Liver (tissue), 3 donors: ENCODE data around the gene C6orf132.

Source experiments
- CTCF ChIP-seq: fragments of 150-350 bp; IDR thresholded peaks from 2 replicates; pipeline ENCODE4 v1.5.1; 2017; ENCODE audit warnings: improper control_type of control experiment, low read depth, low read length; ENCODE audit not compliant: missing input control
- HNF4G ChIP-seq: IDR thresholded peaks from 2 replicates; pipeline ENCODE4 v1.6.1; 2016; ENCODE audit warnings: antibody characterized with exemption
- TAF1 ChIP-seq: conservative IDR thresholded peaks from 2 replicates; pipeline ENCODE4 v1.6.1; 2016; ENCODE audit warnings: antibody characterized with exemption, mild to moderate bottlenecking
- donor health status: healthy.
- donor health status: healthy.

DNA sequence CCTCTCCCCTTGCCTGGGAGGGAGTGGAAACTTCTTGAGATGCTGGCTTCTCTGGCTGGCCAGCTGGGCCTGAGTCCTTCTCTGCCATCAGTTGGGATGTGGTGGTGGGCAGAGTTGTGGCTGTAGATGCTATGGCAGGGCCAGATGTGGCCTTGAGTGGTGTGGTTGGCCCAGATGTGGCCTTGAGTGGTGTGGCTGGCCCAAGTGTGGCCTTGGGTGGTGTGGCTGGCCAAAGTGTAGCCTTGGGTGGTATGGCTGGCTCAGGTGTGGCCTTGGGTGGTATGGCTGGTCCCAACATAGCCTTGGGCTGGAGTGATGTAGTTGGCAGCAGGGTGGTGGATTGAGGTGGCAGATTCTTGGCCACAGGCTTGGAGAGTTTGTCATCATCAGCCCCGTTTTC, 36.7 kb downstream of the C6orf132 start:
- TF ChIP-seq HNF4G (no peak), TAF1 (no peak), CTCF (no peak)
